Effector memory CD4-positive, alpha-beta T cell (primary cell): ENCODE results near the gene TMEM252.

Experiments used
- DNase-seq, 3 donors: peaks; one replicate each; pipeline ENCODE4 v3.0.0-alpha.2; 2020
- H3K27ac ChIP-seq: 2 replicates; pipeline ENCODE4 v1.7.0; 2013; ENCODE audit warnings: mild to moderate bottlenecking, low read length, moderate library complexity; ENCODE audit not compliant: insufficient read depth, poor library complexity, severe bottlenecking
- H3K27me3 ChIP-seq: replicated peaks from 2 replicates; pipeline ENCODE4 v1.7.0; 2013; ENCODE audit warnings: mild to moderate bottlenecking, low read length; ENCODE audit not compliant: insufficient read depth, control insufficient read depth, poor library complexity, severe bottlenecking
- H3K36me3 ChIP-seq: 2 replicates; pipeline ENCODE4 v1.7.0; 2013; ENCODE audit warnings: mild to moderate bottlenecking, low read length, moderate library complexity; ENCODE audit not compliant: control insufficient read depth, insufficient read depth
- H3K4me1 ChIP-seq: 2 replicates; pipeline ENCODE4 v1.7.0; 2013; ENCODE audit warnings: low read length, mild to moderate bottlenecking; ENCODE audit not compliant: control insufficient read depth, insufficient read depth, poor library complexity, severe bottlenecking
- H3K4me3 ChIP-seq: 2 replicates; pipeline ENCODE4 v1.7.0; 2013; ENCODE audit warnings: low read length, low read depth, mild to moderate bottlenecking; ENCODE audit not compliant: insufficient read depth, poor library complexity, severe bottlenecking
- H3K9me3 ChIP-seq: 2 replicates; pipeline ENCODE4 v1.7.0; 2013; ENCODE audit warnings: mild to moderate bottlenecking, low read length, moderate library complexity; ENCODE audit not compliant: control insufficient read depth

The TMEM252 gene

DNA sequence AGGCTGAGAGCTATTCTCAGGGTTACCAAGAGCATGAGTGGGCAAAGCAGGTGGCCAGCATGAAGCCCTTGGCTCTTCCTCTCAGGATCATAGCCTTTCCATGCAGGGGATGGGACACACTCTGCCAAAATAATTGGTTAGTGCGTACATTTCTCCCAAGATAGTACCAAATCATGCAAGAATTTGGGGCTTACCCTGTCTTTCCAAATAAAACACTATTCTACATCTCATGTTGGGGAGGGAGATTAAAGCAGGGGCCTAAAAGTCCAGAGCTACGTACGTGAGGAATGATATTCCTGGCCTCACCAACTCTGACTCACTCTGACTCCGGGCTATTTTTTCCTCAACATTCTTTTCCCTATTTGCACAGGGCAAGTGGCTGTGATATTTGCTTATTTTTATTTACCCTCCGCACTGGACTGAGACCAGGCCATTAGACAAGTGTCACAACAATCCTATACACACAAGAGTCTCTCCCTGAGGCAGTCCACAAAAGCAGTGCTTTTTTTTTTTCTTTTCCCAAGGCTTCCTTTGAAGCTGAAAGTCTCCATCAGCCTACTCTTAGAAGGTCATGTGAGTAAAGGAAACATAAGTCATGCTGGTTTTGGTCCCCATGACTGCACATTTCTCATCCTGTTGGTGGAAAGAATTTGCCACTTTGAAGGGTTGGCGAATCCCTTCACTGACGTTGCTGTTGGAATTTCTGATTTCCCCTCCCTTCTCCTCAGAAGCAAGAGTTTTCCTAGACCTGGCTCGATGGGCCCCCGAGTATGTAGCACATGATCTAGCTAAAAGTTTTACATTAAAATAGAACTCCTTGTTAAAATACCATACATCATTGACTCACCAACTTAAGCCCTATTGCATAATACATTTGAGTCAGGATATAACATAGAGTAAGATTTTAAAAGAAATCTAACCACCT is 40.0 kb downstream of the TMEM252 start:
- no peak overlapping the region for H3K27ac ChIP-seq
- H3K4me3 ChIP-seq = no peak overlapping the region
- no peaks in the 10 kb centered on the region for H3K36me3 ChIP-seq
- no peaks in the 10 kb centered on the region for H3K4me1 ChIP-seq
- H3K27me3 ChIP-seq = no peaks in the 10 kb centered on the region
- no peak for DNase-seq
- no peaks in the 10 kb centered on the region for H3K9me3 ChIP-seq

DNA sequence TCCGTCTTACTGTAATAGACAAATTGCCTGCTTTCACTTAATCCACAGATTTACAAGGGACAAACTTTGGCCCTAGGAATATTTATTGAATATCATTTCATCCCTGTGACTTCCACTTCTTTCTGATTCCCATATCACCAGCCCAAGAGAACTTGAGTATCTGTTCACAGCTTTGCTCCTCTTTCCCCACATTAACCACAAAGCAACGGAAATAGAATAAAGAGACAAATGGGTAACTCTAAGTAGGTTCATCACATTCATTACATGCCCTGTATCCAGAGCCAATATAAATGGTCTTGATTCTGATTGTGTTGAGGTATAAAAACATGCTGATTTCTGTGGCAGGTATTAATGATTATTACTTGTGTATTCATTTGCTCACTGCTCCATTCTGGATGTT is 41.9 kb downstream of the TMEM252 start:
- no peak for DNase-seq
- no peak overlapping the region for H3K4me3 ChIP-seq
- H3K36me3 ChIP-seq = no peaks in the 10 kb centered on the region
- H3K27ac ChIP-seq = no peak overlapping the region
- no peaks in the 10 kb centered on the region for H3K4me1 ChIP-seq
- no peaks in the 10 kb centered on the region for H3K9me3 ChIP-seq
- H3K27me3 ChIP-seq = no peaks in the 10 kb centered on the region

DNA sequence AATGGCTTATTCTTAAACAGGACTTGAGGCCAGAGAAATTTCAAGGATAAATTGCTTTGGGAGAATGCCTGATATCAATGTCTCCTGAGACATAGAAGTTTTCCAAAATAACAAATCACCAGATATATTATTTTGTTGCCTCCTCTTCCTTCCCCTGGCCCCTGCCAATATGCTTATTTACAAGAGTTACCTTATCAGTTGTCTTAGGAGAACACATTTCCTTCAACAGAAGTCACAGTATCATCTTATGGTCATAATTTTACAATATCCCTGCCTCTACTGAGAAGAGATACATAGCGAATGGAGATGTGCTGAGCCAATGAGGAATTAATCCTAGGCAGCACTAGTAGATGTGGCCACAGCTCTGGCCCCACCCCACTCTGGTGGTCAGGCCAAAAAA is 43.1 kb downstream of the TMEM252 start:
- Histone ChIP-seq H3K27me3 (no peaks in the 10 kb centered on the region), H3K36me3 (no peaks in the 10 kb centered on the region), H3K9me3 (no peaks in the 10 kb centered on the region), H3K4me3 (no peak overlapping the region), H3K4me1 (no peaks in the 10 kb centered on the region), H3K27ac (no peak overlapping the region)
- no peak for DNase-seq

DNA sequence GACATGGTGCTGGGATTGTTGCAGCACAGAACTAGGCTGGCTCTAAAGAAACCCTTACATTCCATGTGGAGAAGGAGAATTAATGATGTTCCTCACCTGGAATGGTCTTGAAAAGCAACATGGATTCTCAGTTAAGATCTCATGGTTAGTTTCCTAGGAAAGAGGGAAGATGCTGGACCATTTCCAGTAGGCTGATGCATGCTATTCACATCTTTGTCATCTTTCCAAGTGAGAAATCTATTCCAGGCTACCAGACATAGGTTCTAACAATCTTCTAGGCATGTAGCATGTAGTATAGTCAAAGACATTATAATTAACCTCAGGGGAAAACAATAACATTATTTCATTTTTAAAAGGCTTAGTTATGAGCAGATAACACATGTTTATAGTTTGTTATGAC is 44.3 kb downstream of the TMEM252 start:
- no peaks in the 10 kb centered on the region for H3K9me3 ChIP-seq
- H3K27me3 ChIP-seq = no peaks in the 10 kb centered on the region
- H3K4me1 ChIP-seq = no peaks in the 10 kb centered on the region
- no peaks in the 10 kb centered on the region for H3K36me3 ChIP-seq
- no peak overlapping the region for H3K4me3 ChIP-seq
- no peak for DNase-seq
- no peak overlapping the region for H3K27ac ChIP-seq

DNA sequence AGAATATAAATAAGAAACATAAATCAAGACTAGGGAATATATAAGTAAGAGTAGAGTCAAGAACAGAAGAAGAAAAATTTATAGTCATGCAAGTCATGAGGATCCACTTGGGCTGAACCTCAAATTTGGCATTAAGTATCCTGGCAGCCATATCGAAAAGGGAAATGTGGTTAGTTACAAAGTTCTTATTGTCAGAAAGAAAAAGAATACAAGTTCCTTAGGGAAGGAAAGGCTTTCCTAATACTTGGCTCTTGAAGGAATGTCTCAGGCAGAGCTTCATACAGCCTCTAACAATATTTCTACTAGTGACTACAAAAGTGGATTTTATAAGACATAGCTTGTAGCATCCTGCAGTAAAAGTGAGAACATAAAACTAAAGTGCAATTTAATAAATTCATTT is 45.4 kb downstream of the TMEM252 start:
- H3K36me3 ChIP-seq = no peaks in the 10 kb centered on the region
- H3K27ac ChIP-seq = no peak overlapping the region
- no peak for DNase-seq
- no peaks in the 10 kb centered on the region for H3K4me1 ChIP-seq
- no peaks in the 10 kb centered on the region for H3K9me3 ChIP-seq
- no peaks in the 10 kb centered on the region for H3K27me3 ChIP-seq
- no peak overlapping the region for H3K4me3 ChIP-seq

DNA sequence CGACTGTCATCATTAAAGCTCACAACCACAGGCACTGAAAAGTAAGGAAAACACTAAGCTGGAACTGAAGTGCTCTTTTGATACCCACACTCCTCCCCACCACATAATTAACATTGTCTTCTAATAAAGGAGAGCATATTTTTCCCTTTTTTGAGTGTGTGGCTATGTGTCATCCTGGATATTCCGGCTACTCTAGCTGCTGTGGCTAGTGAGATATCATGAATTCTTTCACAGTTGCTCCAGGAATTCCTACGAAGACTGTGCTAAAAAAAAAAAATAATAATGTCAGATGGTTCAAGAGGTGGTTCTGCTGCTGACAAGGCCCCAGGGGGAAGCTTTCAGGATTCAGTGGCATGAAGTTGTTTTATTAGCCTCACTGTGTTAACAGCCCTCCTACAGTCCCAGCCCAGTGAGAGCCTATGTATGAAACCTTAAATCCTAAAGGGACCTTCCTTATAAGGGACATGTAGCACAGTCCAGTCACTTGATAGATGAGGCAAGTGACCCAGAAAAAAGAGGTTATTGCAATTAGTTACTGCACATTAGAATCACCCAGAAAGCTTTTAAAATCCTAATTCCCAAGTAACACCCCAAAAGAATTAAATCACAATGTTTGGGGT is 46.6 kb downstream of the TMEM252 start:
- no peak for DNase-seq
- no peaks in the 10 kb centered on the region for H3K27me3 ChIP-seq
- no peak overlapping the region for H3K4me3 ChIP-seq
- H3K27ac ChIP-seq = no peak overlapping the region
- H3K36me3 ChIP-seq = no peaks in the 10 kb centered on the region
- no peaks in the 10 kb centered on the region for H3K9me3 ChIP-seq
- no peaks in the 10 kb centered on the region for H3K4me1 ChIP-seq

DNA sequence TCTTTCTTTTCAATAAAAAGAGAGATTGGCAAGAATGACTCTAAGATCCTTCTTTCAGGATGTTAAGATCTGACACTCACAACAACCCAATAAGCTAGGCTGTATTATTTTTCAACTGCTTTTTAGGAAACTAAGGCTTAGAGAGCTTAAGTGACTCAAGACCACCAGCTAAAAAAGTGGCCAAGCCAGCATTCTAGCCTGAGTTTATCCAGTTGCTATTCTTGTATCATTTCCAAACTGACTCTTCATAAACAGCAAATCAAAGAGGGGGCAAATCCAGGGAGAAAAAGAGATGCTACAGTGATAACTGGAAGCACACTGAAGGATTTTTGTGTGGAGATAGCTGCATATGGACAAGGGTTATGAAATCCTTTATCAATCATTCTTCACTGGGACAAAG is 47.1 kb downstream of the TMEM252 start:
- Histone ChIP-seq H3K27ac (no peak overlapping the region), H3K4me1 (no peaks in the 10 kb centered on the region), H3K4me3 (no peak overlapping the region), H3K36me3 (no peaks in the 10 kb centered on the region), H3K27me3 (no peaks in the 10 kb centered on the region), H3K9me3 (no peaks in the 10 kb centered on the region)
- no peak for DNase-seq

DNA sequence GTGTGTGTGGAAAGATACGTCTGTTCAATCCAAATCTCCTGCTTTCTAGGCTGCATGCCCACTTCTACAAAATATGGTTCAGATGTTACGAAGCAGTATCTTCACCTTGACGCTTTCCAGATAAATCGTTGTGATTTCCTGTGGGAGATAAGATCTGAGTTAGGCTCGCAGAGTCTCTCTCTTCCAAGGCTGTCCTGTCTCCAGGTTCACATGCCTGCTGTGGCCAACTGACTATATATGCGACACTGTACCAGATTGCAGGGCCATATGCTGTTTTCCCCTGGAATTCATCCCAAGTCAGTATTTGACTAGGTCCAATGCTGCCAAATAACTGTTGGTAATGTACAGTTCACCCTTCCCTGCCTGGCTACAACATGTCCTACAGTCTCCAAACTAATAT is 47.9 kb downstream of the TMEM252 start:
- Histone ChIP-seq H3K36me3 (no peaks in the 10 kb centered on the region), H3K4me1 (no peaks in the 10 kb centered on the region), H3K9me3 (no peaks in the 10 kb centered on the region), H3K4me3 (no peak overlapping the region), H3K27me3 (no peaks in the 10 kb centered on the region), H3K27ac (no peak overlapping the region)
- DNase-seq = no peak

DNA sequence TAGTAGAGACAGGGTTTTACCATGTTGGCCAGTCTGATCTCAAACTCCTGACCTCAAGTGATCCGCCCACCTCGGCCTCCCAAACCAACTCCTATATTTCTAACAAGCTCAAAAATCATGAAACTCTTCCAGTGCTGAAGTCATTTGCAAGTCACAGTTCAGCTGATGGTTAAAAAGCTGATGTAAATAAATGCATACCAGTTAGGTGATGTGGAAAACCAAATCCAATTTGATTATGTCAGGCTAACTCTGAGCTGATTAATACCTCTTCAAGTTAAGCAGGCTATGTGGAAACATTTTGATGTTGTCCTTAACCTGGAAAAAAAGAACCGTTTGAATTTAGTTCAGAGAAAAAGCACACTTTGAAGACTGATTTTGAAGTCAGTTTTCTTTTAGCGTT is 51.0 kb downstream of the TMEM252 start:
- no peaks in the 10 kb centered on the region for H3K27me3 ChIP-seq
- no peak overlapping the region for H3K4me3 ChIP-seq
- H3K27ac ChIP-seq = no peak overlapping the region
- H3K9me3 ChIP-seq = no peaks in the 10 kb centered on the region
- H3K36me3 ChIP-seq = no peaks in the 10 kb centered on the region
- no peak for DNase-seq
- no peaks in the 10 kb centered on the region for H3K4me1 ChIP-seq

DNA sequence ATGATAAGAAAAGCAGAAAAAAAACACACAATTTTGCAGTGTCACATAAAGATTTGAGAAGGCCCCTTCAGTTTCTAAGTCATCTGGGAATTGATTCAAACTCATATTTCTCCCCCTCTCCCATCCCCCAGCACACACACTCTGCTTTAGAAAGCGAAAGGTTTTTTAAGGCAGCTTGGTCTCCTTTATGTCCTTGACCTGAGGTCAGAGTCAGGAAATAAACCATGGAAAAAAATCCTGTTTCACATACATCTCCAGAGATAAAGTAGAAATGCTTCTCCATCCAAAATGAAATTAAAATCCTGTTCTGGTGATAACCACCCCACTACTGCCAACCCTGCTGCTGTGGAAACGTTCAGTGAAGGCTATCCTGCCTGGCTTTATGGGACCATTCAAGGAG is 52.6 kb downstream of the TMEM252 start:
- Histone ChIP-seq H3K27ac (no peak overlapping the region), H3K4me3 (no peak overlapping the region), H3K4me1 (no peaks in the 10 kb centered on the region), H3K36me3 (no peaks in the 10 kb centered on the region), H3K27me3 (no peaks in the 10 kb centered on the region), H3K9me3 (no peaks in the 10 kb centered on the region)
- no peak for DNase-seq
